Stimulated activated naive B cell treated with anti-CD40 and anti-IgM and Interleukin-4, amounts not matched to agents 10 μg/mL and 1 μg/mL and 100 μg/mL, for 72 hours (primary cell): ENCODE measurements around the gene KCNAB1.

Source experiments
- ATAC-seq, 2 donors: fragments of 150-1000 bp; cut with Tn5 transposase; replicated peaks; 2 replicates each; pipeline ENCODE4 v1.10.0; 2021; ENCODE audit warnings: moderate library complexity in 1 of 2
- DNase-seq: peaks from one replicate; pipeline ENCODE4 v3.0.0; 2021
- H3K27ac Mint-ChIP-seq: one replicate; pipeline ENCODE4 v1.8.0; 2022; ENCODE audit warnings: mild to moderate bottlenecking, mixed read lengths
- H3K27me3 Mint-ChIP-seq, 2 donors: one replicate each; pipeline ENCODE4 v1.8.0; 2022; ENCODE audit warnings: mixed read lengths in 2 of 2
- H3K36me3 Mint-ChIP-seq, 2 donors: one replicate each; pipeline ENCODE4 v1.8.0; 2022; ENCODE audit warnings: mixed read lengths in 2 of 2, mild to moderate bottlenecking in 1 of 2
- H3K4me1 Mint-ChIP-seq, 2 donors: one replicate each; pipeline ENCODE4 v1.8.0; 2022; ENCODE audit warnings: mixed read lengths in 2 of 2, mild to moderate bottlenecking in 1 of 2
- H3K4me3 Mint-ChIP-seq, 2 donors: one replicate each; pipeline ENCODE4 v1.8.0; 2022; ENCODE audit warnings: mild to moderate bottlenecking in 2 of 2, mixed read lengths in 2 of 2, moderate library complexity in 1 of 2
- H3K9me3 Mint-ChIP-seq, 2 donors: one replicate each; pipeline ENCODE4 v1.8.0; 2022; ENCODE audit warnings: mixed read lengths in 2 of 2, mild to moderate bottlenecking in 1 of 2

Gene KCNAB1

DNA sequence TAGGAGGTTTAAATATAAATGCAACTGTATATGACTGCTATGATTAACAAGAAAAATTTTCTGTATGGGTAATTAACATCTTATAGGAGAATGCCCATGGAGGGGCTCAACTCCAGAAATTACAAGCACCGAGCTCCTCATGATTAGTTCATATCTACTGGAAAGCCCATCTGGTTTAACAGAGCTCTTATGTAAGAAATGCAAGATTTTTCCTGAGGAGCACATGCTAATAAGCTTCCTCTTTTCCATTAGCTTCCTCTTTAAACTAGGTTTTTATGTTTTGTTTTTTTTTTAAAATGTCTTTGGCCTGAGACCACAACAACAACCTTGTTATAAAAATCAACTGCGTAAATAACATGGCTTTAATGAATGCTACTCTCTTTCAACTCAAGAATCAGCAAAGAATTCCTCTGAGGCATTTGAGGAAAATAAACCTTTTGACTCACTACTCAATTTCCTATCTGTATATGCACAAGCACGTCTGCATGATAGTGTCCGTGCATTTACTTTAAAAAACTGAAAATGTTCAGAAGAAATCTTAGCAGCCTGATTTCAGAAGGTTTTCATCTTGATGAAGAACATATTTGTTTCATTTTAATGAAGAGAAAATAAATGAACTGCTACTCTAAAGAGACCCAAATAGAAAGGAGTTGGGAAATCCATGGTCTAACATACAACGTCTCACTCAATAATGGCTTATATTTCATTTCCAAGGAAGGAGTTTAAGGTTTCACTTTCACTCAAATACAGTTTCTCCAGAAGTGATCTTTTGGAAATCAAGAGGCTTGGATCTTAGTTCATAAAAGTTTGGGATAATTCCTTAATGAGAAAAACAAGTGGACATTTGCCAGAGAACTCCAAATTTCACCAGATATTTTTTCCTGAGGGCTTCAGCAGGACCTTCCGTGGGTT, 180.8 kb downstream of the KCNAB1 start:
- Mint-ChIP-seq H3K27me3 (peaks cover 12 to 13% of the 10 kb centered on the region in 2 donors), H3K4me1 (no peaks in the 10 kb centered on the region), H3K36me3 (no peaks in the 10 kb centered on the region), H3K27ac (no peak overlapping the region), H3K4me3 (no peak overlapping the region), H3K9me3 (no peaks in the 10 kb centered on the region)
- DNase-seq (no peak), ATAC-seq (no peak)

DNA sequence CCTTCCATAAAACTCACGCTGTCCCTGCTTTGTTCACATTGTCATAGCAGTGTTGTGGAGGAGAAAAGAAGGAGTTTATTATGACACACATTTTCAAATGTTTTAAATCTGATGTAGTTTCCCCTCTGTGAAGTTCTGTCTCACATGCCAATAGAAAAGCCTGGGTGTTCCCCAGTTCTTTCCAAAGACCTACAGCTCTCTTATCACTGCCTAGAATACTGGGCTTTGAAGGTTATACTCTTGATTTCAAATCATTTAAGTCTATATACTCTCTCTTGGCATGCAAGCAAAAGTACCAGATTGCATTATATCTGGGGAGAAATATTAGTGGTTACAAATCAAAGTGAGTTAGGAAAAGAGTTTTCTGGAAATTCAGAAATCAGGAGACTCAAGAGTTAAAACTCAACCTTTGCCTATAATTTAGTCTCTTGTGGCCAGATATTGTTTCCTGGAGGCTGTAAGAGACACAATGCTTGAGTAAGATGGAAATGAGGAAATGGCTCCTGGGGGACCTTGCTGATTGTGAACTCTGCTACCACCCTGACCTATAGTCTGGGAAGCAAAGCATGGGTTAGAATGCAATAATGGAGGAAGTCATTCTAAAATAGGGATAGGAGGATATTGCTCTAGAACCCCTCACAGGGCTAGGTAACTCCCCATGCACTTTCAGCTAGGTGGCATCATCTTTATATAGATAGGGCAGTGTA, 182.8 kb downstream of the KCNAB1 start:
- Mint-ChIP-seq H3K9me3 (no peaks in the 10 kb centered on the region), H3K4me1 (no peaks in the 10 kb centered on the region), H3K27me3 (peaks cover 4 to 10% of the 10 kb centered on the region in 2 donors), H3K4me3 (no peak overlapping the region), H3K36me3 (no peaks in the 10 kb centered on the region), H3K27ac (no peak overlapping the region)
- DNase-seq (no peak), ATAC-seq (no peak)

DNA sequence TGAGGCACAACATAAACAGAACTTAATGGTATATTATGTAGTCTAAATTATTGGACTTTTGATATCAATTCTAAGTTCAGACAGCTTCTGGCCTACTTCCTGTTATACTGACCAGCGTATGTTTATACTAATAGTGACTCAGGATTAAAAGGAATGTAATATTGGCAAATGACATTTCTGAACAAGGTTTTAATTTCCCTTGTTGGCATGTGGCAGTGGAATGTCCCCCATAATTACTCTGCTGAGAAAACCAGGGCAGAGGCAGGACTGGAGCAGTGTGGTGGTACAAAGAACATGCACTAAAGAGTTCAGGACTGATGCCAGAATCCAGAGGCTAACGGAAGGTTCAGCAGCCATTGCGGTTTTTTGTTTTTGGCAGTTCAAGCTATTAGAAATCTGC, 184.0 kb downstream of the KCNAB1 start:
- Mint-ChIP-seq H3K27me3 (peaks cover 3 to 13% of the 10 kb centered on the region in 2 donors), H3K27ac (no peak overlapping the region), H3K4me1 (no peaks in the 10 kb centered on the region), H3K4me3 (no peak overlapping the region), H3K9me3 (no peaks in the 10 kb centered on the region), H3K36me3 (no peaks in the 10 kb centered on the region)
- ATAC-seq = no peak
- DNase-seq = no peak

DNA sequence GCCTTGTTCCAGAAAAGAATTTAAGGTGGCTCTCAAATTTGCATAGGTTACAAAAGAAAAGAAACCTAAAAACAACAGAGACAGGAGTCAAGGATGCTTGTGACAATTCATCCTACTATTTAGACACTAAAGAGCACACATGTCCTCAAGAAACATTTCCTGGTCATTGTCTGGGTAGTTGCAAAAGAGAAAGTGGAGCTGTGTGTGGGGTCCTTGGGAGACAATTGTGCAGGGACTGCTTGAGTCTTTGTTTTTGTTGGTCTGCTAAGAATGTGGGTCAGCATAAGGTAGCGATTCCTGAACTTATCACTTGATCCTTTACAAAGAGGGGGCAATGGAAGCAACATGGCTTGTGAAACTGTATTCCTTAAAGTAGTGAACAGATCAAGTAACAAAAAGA, 185.3 kb downstream of the KCNAB1 start:
- no peaks in the 10 kb centered on the region for H3K36me3 Mint-ChIP-seq
- peaks cover 0 to 2% of the 10 kb centered on the region in 2 donors for H3K9me3 Mint-ChIP-seq
- DNase-seq = no peak
- H3K4me1 Mint-ChIP-seq = no peaks in the 10 kb centered on the region
- ATAC-seq = no peak
- no peak overlapping the region for H3K4me3 Mint-ChIP-seq
- no peak overlapping the region for H3K27ac Mint-ChIP-seq
- H3K27me3 Mint-ChIP-seq = peaks cover 3 to 19% of the 10 kb centered on the region in 2 donors

DNA sequence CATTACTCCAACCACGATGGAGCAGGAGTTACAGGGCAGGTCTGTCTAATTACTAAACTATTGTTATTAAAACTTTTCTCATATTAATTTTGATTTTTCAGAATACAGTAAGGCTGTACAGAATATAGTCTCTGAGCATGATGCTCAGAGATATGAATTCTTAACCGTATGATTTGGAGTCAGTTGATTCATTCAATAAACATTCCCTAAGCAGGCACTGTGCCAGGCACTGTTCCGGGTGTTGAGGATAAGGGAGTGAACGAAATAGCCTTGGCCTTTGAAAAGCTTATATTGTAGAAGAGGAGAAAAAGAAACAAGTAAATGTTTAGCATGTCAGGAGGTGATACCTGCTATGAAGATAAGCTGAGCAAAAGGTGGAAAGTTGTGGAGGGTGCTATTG, 187.3 kb downstream of the KCNAB1 start:
- H3K4me3 Mint-ChIP-seq = no peak overlapping the region
- no peak overlapping the region for H3K27ac Mint-ChIP-seq
- no peak for DNase-seq
- ATAC-seq = no peak
- peaks cover 6 to 28% of the 10 kb centered on the region in 2 donors for H3K27me3 Mint-ChIP-seq
- peaks cover 0 to 2% of the 10 kb centered on the region in 2 donors for H3K9me3 Mint-ChIP-seq
- no peaks in the 10 kb centered on the region for H3K4me1 Mint-ChIP-seq
- H3K36me3 Mint-ChIP-seq = no peaks in the 10 kb centered on the region

DNA sequence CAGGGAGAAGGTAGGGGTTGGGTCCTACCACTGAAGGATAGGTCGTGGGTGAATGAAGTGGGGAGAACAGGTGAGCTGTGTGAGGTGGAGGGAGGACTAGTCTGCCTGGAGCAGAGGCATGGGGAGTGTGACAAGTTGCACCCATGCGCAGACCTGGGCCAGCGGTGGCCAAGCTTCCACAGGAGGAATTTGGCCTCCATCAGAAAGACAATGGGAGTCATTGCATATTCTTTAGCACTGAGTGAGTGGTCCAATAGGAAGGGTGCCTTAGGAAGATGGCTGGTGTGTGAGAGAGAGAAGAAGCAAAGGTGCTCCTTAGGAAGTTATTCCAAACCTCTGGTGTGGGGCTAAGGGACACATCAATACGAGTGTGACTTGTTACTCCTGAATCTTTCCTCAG, 191.1 kb downstream of the KCNAB1 start:
- DNase-seq (no peak), ATAC-seq (no peak)
- H3K27ac Mint-ChIP-seq = no peak overlapping the region
- no peaks in the 10 kb centered on the region for H3K4me1 Mint-ChIP-seq
- no peak overlapping the region for H3K4me3 Mint-ChIP-seq
- H3K27me3 Mint-ChIP-seq = peaks cover 6 to 33% of the 10 kb centered on the region in 2 donors
- peaks cover 0 to 2% of the 10 kb centered on the region in 2 donors for H3K9me3 Mint-ChIP-seq
- no peaks in the 10 kb centered on the region for H3K36me3 Mint-ChIP-seq

DNA sequence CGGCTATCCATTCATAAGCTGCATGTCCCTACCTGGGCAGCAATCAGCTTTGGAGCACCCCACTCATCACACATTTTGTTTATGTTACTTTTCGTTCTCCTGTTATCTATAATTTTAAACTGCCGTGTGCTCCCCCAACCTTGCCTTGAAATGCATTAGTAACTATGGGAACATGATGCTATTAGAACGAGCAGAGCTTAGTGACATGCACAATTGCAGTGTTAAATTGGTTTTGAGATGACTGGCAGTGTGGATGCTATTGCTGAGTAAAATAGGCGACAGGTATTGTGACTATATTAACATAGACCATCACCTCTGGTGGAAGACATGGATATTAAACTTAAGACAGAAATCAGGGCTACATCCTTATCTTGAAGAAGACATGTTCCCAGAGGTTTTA, 191.6 kb downstream of the KCNAB1 start:
- Mint-ChIP-seq H3K27ac (no peak overlapping the region), H3K27me3 (peaks cover 6 to 28% of the 10 kb centered on the region in 2 donors), H3K36me3 (no peaks in the 10 kb centered on the region), H3K4me1 (no peaks in the 10 kb centered on the region), H3K9me3 (peaks cover 0 to 2% of the 10 kb centered on the region in 2 donors), H3K4me3 (no peak overlapping the region)
- no peak for ATAC-seq
- DNase-seq = no peak

DNA sequence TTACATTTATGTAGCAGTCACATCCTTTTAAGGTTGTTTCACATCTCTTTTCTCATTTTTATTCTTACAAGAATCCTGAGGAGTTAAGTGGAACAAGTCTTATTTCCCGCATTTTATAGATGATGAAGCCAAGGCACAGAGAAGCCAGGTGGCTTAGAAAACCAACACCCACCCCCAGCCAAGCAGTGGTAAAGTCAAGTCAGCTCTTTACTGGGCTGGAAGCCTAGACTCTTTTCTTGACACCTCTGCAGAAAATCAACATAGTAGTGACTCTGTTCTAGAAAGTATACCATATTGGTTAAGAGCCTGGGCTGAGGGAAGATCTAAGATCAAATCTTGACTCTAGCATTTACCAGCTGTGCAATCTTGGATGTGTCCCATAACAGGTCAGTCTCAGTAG, 195.7 kb downstream of the KCNAB1 start:
- no peaks in the 10 kb centered on the region for H3K36me3 Mint-ChIP-seq
- DNase-seq (no peak), ATAC-seq (no peak)
- peaks cover 4 to 10% of the 10 kb centered on the region in 2 donors for H3K27me3 Mint-ChIP-seq
- no peak overlapping the region for H3K4me3 Mint-ChIP-seq
- no peaks in the 10 kb centered on the region for H3K4me1 Mint-ChIP-seq
- no peak overlapping the region for H3K27ac Mint-ChIP-seq
- H3K9me3 Mint-ChIP-seq = no peaks in the 10 kb centered on the region

DNA sequence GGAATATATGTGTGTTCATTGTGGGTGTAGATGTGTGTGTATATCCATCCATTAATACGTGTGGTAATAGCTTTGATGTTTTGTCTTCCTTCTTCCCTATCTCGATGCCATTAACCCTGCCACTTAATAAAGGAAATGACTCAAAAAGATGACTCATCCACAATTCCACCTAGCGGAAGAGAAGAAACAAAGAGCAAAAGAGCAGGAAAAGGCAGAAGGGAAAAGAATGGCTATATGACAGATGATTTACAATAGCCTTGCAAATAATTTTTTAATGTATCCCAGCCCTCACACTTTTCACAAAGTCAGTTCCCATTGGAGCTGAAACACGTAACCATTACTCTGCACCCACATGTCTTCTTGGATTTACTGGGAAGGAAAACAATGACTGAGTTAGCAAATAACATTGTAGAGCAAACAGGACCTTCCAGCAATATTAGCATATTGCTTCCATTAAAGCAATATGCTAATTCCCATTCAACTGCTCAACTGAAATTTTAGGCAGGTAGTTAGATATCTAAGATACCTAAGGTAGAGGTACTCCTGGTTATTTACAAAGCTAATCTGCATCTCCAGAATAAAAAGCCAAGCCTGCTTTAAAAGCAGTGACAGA, 197.2 kb downstream of the KCNAB1 start:
- Mint-ChIP-seq H3K4me1 (no peaks in the 10 kb centered on the region), H3K27ac (no peak overlapping the region), H3K4me3 (no peak overlapping the region), H3K27me3 (peaks cover 0 to 5% of the 10 kb centered on the region in 2 donors), H3K9me3 (no peaks in the 10 kb centered on the region), H3K36me3 (no peaks in the 10 kb centered on the region)
- ATAC-seq (no peak), DNase-seq (no peak)

DNA sequence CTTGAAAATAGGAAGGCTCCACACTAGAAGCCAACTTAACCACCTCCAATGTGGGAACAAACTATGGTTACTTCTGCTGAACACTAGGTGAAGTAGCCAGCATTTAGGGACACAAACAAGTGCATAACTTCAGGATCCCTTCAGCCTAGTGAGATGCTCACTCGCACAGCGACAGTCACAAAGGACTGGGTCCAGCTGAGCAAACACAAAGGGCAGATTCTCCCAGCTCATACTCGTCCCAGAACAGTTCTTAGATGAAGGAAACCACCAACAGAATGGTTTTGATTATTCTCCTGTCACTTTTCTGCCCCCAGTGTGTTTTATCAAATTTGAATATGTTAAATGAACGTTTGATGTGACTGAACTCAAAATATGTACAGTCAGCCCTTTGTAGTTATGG, 201.6 kb downstream of the KCNAB1 start:
- no peaks in the 10 kb centered on the region for H3K4me1 Mint-ChIP-seq
- H3K36me3 Mint-ChIP-seq = no peaks in the 10 kb centered on the region
- no peak overlapping the region for H3K4me3 Mint-ChIP-seq
- ATAC-seq (no peak), DNase-seq (no peak)
- peaks cover 6 to 7% of the 10 kb centered on the region in 2 donors for H3K27me3 Mint-ChIP-seq
- no peak overlapping the region for H3K27ac Mint-ChIP-seq
- peaks cover 0 to 2% of the 10 kb centered on the region in 2 donors for H3K9me3 Mint-ChIP-seq

DNA sequence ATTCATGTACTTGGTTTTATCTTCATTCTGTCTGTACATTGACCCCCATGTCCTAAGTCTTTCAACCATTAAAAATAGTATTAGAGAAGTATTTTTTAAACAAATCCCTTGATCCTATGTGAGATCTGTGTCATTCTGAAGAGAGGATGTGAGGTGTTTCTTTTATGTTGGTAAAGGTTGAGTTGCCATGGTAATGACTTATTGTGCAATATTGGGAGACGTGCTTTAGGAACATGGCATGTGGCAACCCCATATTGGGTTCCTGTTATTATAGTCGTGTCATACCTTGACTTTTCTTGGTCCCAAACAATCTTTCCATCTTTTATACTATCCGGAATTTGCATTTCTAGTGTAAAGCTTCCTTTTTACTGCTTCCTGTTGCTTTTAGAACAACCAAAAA, 203.1 kb downstream of the KCNAB1 start:
- peaks cover 7 to 10% of the 10 kb centered on the region in 2 donors for H3K27me3 Mint-ChIP-seq
- ATAC-seq = no peak
- peaks cover 0 to 2% of the 10 kb centered on the region in 2 donors for H3K9me3 Mint-ChIP-seq

DNA sequence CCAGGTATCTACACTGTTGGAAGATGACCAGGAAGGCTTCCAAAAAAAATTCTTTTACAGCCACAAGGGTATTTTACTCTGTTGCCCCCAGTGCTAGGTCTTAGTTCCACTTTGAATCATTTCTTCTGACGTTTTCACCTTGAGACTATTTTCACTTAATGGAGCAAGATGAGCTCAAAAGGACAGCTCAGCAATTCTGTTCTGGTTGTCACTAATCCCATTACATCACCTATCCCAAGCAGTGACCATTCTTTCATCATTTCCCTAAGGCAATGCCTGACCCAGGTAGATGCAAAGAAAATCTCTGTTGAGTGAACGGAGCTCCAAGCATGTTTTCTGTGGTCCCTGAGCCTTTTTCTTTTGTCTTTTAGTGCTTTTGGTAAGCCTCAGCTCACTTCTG, 210.0 kb downstream of the KCNAB1 start:
- no peaks in the 10 kb centered on the region for H3K36me3 Mint-ChIP-seq
- DNase-seq (no peak), ATAC-seq (no peak)
- no peak overlapping the region for H3K27ac Mint-ChIP-seq
- peaks cover 18 to 19% of the 10 kb centered on the region in 2 donors for H3K27me3 Mint-ChIP-seq
- H3K4me1 Mint-ChIP-seq = no peaks in the 10 kb centered on the region
- peaks cover 0 to 2% of the 10 kb centered on the region in 2 donors for H3K9me3 Mint-ChIP-seq
- no peak overlapping the region for H3K4me3 Mint-ChIP-seq

More for the DNA sequence above, 203.1 kb downstream of the KCNAB1 start:
- H3K27ac Mint-ChIP-seq = no peak overlapping the region
- no peaks in the 10 kb centered on the region for H3K4me1 Mint-ChIP-seq
- no peak overlapping the region for H3K4me3 Mint-ChIP-seq
- no peak for DNase-seq
- H3K36me3 Mint-ChIP-seq = no peaks in the 10 kb centered on the region

DNA sequence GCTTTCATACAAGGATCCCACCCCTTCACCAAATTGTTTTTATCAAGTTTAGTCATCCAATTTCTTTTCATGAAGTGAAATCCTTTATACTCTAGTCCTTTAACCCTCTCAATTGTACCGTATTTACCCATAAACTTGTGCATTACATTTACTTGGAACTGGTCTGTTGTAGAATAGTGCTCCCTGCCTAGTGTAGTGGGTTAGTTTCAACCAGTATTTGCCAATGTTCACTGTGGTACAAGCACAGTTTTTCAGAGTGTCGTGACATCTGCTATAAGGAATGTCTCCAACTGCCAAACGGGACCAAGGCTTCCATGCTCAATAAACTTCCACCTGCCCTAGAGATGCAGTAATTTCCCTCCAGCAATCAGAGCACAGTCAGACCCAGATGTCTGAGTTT, 211.9 kb downstream of the KCNAB1 start:
- Mint-ChIP-seq H3K27me3 (peaks cover 16% of the 10 kb centered on the region in 2 donors), H3K9me3 (no peaks in the 10 kb centered on the region), H3K4me1 (no peaks in the 10 kb centered on the region), H3K36me3 (no peaks in the 10 kb centered on the region), H3K4me3 (no peak overlapping the region), H3K27ac (no peak overlapping the region)
- ATAC-seq = no peak
- no peak for DNase-seq

DNA sequence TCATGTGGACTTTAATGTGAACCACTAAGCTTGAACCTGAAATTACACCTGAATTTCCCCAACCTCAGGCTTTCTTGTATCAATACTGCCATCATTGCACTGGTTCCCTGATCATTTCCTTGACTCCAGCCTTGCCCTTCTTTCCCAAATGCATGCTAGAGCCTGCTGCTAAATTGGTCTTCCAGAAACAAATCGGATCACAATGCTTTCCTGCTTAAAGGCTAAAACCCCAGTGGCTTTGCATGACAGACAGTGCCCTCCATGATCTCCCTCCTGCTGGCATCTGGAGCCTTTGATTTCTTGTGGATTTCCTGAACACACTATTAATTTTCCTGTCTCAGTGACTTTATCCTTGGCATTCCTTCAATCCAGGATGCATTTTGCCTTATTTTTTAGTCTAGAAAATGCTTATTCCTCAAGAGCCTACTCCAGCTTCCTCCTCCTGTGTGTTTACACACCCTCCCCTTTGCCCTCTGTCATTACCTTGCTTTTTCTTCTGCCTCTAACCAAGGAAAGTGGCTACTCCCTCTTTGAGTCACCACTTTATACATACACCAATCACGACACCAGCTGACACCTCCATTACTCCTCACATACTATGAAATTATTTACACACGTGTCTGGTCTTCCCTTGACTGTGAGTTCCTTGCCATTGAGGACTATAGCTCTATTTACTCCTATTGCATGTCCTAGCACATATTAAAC, 214.6 kb downstream of the KCNAB1 start:
- Mint-ChIP-seq H3K4me1 (no peaks in the 10 kb centered on the region), H3K27me3 (peaks cover 25 to 27% of the 10 kb centered on the region in 2 donors), H3K27ac (no peak overlapping the region), H3K4me3 (no peak overlapping the region), H3K36me3 (no peaks in the 10 kb centered on the region), H3K9me3 (no peaks in the 10 kb centered on the region)
- no peak for DNase-seq
- no peak for ATAC-seq
